NCI-H2081 (cell line): ENCODE data around the gene ZMYND8.

ENCODE experiments used
- DNase-seq, 2 experiments: peaks; one replicate each; lab custom pipeline; 2025; lab: John Stamatoyannopoulos, UW

Gene ZMYND8

GRCh38 chr20:47332381-47333206, 23.9 kb downstream of the ZMYND8 start:
- DNase-seq, result no peak

- DNase-seq, result no peak
Measured at GRCh38 chr20:47330933-47331708, 25.4 kb downstream of the ZMYND8 start.

- DNase-seq, result no peak
Measured at GRCh38 chr20:47330071-47330470, 26.4 kb downstream of the ZMYND8 start.

- no peak for DNase-seq
Measured at GRCh38 chr20:47328129-47328528, 28.4 kb downstream of the ZMYND8 start.

- DNase-seq, result no peak
Measured at GRCh38 chr20:47327711-47328110, 28.8 kb downstream of the ZMYND8 start.

GRCh38 chr20:47326658-47327268, 29.7 kb downstream of the ZMYND8 start:
- no peak for DNase-seq

GRCh38 chr20:47325242-47325641, 31.3 kb downstream of the ZMYND8 start:
- no peak for DNase-seq

- DNase-seq, result peak in 1 of 2 experiments; percentile 41
Measured at GRCh38 chr20:47320990-47321805, 35.3 kb downstream of the ZMYND8 start.

GRCh38 chr20:47319517-47320252, 36.8 kb downstream of the ZMYND8 start:
- DNase-seq, result no peak

GRCh38 chr20:47318586-47319516, 37.6 kb downstream of the ZMYND8 start:
- DNase-seq, result no peak

- DNase-seq, result no peak
Measured at GRCh38 chr20:47318027-47318585, 38.4 kb downstream of the ZMYND8 start.

GRCh38 chr20:47317127-47317895, 39.2 kb downstream of the ZMYND8 start:
- DNase-seq, result peak; percentile 44 to 65

- DNase-seq, result no peak
Measured at GRCh38 chr20:47316776-47317126, 39.7 kb downstream of the ZMYND8 start.

- DNase-seq, result peak in 1 of 2 experiments; percentile 20
Measured at GRCh38 chr20:47315339-47316056, 41.0 kb downstream of the ZMYND8 start.

- DNase-seq, result no peak
Measured at GRCh38 chr20:47314647-47315338, 41.7 kb downstream of the ZMYND8 start.

GRCh38 chr20:47311967-47312681, 44.4 kb downstream of the ZMYND8 start:
- no peak for DNase-seq

- DNase-seq, result no peak
Measured at GRCh38 chr20:47311211-47311610, 45.3 kb downstream of the ZMYND8 start.
